GM18870 (cell line): Measurements from ENCODE around the gene TMEM94.
"Not testable (repeated sequence)": the region's sequence is repeated elsewhere in the genome, so short reads cannot be mapped to it uniquely, and the experiment has no call there.

Experiments used
- ATAC-seq: cut with Tn5 transposase; IDR thresholded peaks from one replicate; pipeline ENCODE4 v1.9.1; 2021; ENCODE audit warnings: moderate library complexity; ENCODE audit not compliant: unreplicated experiment

The TMEM94 gene

DNA sequence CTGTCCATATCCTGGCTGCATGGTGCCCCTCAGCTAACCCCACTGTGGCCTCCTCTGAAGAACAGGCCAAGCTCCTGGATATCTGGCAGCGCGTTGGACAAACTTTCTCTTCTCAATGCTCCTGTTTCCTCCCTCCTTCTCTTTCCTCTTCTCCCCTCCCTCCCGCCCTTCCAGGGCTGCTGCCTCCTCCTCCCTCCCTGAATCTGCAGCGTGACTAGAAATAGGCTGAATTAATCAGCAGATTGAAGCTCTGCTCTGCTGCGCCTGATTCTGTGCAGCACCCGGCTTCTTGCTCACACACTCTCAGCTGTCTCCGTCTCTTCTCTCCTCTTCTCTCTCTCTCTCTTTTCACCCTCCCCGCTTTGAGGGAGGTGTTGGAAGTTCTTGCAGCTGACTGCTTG is 19.8 kb downstream of the TMEM94 start:
- no peak for ATAC-seq

DNA sequence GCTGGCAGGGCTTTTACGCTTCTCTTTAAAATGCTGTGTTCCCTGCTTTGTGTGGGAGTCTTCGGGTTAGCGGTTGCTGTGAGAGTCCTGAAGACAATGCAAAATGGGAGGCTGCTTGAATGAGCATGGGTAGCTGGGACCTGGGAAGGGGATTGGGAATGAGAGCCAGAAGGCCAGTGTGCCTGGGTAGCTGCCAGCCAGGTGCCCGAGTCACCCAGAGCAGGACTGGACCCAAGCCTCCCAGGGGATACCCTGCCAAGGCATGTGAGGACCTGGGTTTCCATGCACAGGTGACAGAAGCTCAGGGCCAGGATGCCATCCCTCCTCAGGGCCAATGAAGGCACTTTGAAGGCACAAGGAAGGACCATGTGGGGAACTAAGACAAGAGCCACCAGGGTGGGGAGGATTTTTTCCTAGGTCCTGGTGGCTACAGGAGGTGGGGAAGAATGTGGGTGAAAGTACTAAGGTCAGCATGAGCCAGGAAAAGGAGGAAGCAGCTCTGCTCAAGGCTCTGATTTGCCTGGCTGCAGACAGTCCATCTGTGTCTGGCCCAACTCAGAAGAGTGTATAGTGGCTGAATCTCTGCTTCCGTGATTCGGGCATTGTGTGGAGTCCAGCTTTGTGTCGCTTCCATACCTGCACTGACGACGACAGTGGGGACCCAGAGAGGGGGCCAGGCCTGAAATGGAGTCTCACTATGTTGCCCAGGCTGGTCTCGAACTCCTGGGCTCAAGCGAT is 20.5 kb downstream of the TMEM94 start:
- ATAC-seq, result no peak

DNA sequence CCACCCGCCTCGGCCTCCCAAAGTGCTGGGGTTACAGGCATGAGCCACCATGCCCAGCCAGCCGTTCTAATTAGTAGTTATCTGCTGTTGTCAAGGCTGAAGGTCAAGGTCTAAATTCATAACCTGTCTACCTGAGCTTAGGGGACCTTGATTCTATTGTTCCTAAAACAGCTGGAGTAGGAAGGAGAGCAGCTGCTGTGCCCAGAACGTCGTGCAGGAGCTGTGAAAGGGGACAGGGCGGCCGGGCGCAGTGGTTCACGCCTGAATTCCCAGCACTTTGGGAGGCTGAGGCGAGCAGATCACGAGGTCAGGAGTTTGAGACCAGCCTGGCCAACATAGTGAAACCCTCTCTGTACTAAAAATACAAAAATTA is 21.0 kb downstream of the TMEM94 start:
- not testable (repeated sequence) for ATAC-seq

DNA sequence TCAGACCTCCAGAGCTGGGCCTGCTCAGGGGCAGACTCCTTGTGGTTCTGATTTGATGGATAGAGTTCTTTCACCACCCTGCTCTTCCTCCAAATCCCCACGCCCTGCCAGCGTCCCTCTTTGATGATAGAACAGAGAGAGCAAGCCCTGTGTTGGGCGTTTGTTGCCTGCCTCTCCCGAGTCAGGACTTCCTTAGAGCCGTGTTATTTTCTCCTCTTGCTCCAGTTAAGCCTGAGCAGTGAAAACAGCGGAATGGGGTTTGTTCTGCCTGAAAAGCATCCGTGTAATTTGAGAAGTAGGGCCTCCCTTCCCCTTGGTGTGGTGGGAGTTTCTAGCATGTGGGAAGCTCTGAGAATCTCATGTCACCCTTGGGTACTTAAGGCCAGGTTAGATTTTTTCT is 22.1 kb downstream of the TMEM94 start:
- ATAC-seq, result no peak

DNA sequence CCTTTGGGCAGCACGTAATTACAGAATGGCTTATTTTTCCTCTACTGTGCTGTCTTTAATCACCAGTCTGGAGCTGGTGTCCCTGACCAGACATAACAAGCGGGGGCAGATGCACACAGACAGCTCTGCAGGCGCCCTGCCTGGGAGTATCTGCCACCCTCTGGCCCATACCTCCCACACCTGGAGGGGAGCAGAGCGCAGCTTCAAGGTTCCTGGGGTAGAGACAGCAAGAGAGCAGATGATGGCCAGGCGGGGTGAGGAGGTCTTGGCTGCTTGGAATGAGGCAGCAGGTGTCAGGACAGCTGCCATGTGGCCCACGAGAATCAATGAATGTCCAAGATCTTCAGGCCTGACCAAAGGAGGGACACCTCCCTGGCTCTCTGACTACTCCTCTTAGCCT is 23.8 kb downstream of the TMEM94 start:
- no peak for ATAC-seq

DNA sequence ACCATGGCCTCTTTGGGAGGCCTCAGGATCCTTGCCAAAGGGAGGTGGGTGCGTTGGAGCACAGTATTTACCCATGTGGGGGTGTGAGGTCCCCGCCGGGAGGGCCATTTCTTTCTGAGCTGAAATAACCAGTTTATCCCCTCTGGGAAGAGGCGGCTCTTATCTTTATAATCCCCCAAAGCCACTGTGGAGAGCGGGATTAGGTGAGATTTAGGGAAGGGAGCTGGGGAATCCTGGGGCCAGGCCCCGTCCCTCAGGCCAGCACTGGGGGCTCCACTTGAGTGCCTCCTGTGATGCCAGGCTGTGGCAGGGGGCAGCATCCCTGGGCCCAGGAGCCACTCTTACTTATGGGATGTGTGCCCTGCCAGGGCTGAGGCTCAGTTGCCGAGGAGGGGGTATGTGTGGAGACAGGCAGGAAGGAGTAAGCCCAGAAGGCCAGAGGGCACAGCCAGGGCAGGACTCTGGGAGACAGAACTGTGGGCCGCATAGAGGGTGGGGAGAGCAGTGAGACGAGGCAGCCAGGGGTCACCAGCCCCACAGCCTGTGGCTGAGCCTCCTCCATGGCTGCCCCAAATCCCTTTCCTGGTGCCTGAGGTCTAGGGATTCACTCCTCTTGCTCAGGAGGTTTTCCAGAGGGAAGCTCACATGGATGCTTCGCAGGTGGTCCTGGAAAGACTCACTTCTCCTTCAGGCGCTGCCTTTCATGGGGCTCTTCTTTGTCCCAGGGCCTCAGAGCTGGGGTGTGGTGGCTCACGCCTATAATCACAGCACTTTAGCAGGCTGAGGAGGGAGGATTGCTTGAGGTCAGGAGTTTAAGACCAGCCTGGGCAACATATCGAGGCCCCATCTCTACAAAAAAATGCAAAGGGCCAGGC is 25.0 kb downstream of the TMEM94 start:
- no peak for ATAC-seq

DNA sequence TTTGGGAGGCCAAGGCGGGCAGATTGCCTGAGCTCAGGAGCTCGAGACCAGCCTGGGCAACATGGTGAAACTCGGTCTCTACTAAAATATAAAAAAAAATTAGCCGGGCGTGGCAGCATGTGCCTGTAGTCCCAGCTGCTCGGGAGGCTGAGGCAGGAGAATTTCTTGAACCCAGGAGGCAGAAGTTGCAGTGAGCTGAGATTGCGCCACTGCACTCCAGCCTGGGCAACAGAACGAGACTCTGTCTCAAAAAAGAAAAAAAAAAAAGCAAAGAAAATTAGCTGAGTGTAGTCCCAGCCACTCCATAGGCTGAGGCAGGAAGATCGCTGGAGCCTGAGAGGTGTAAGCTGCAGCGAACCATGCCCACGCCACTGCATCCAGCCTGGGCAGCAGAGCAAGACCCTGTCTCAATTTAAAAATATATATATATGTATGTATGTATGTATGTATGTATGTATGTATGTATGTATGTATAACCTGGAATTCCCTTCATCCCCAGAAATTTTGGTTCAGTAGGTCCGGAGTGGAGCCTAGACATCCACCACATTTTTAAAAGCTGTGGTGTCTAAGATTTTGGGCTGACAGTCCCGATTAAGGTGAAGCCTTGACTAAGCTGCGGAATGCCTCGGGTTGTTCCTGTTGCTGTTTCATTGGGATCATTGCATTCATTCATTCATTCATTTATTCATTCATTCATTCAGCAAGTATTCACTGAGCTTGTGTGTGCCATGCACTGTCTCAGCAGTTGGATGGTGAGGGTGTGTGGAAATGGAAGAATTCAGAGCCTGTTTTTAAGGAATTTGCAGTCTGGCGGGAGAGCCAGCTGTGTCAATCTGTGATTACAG is 25.9 kb downstream of the TMEM94 start:
- no peak for ATAC-seq

DNA sequence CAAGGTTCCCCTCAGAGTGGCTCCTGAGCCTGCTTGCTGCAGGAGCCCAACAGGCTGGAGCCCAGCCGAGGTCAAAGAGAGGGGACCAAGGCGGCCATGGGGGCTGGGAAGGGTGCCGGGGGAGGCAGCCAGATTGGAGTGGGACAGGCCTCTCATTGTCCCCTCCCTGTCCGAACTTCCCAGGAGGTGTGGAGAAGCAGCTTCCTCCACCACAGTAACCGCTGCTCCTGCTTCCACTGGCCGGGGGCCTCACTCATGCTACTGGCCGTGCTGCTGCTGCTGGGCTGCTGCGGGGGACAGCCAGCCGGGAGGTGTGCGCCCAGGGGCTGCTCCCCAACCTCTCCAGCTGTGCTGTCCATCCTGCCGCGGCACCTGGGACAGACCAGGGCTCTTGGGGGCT is 29.3 kb downstream of the TMEM94 start:
- no peak for ATAC-seq

DNA sequence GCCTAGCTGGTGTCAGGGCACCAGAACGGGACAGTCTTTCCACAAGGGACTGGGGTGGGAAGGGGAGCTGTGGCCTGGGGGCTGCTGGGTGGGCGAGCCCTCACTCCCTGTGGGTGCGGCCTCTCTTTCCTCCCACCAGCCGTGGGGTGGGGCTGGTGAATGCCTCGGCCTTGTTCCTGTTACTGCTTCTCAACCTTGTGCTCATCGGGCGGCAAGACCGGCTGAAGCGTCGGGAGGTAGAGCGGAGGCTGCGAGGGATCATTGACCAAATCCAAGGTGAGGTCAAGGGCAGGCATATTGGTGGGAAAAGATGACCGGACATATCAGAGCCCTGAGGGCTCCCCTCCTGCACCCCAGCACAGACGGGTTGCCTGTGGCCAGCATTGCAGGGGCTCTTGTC is 29.7 kb downstream of the TMEM94 start:
- ATAC-seq, result no peak

DNA sequence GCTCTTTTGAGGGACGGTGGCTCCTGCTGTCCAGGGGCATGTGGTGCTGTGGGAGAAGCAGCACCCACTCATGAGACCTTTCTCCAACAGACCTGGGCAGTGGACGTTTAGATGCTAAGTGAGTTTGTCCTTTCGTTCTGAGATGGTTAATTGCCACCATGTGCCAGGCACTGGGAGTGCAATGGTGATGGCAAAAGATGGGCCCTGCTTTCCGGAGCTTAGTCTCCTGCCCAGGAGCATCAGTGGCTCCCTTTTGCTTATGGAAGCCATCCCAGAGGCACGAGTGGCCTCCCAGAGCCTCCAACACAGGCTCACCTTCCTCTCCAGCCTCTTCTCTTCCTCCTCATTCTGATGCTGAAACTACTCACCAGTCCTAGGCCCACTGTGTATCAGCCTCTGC is 30.5 kb downstream of the TMEM94 start:
- no peak for ATAC-seq

DNA sequence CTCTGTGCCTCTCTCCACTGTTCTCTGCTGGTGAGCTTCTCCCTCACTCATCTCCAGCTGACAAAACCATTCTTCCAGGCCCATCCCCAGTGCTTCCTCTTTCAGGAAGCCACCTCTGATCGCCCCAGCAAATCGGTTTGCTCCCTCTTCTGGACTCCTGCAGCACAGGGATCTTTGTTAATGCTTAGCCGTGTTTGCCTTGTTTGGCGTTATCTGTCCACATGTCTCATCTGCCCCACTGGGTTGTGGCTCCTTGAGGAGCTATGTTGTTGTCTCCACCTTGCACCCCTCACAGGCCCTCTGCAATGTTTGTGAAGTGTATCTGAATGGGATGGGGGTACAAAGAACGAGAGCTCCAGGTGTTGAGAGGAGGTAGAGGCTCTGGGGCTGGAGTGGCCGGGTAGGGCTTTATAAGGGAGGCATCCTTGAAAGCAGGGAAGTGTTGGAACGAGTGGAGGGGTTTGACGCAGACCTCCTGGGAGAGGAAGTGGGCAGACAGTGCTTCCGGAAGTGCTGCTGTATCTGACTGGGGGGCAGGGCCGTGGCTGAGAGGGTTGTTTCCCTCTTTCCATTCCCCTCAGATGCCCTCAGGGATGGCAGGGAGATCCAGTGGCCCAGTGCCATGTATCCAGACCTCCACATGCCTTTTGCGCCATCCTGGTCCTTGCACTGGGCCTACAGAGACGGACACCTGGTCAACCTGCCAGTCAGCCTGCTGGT is 31.1 kb downstream of the TMEM94 start:
- no peak for ATAC-seq

DNA sequence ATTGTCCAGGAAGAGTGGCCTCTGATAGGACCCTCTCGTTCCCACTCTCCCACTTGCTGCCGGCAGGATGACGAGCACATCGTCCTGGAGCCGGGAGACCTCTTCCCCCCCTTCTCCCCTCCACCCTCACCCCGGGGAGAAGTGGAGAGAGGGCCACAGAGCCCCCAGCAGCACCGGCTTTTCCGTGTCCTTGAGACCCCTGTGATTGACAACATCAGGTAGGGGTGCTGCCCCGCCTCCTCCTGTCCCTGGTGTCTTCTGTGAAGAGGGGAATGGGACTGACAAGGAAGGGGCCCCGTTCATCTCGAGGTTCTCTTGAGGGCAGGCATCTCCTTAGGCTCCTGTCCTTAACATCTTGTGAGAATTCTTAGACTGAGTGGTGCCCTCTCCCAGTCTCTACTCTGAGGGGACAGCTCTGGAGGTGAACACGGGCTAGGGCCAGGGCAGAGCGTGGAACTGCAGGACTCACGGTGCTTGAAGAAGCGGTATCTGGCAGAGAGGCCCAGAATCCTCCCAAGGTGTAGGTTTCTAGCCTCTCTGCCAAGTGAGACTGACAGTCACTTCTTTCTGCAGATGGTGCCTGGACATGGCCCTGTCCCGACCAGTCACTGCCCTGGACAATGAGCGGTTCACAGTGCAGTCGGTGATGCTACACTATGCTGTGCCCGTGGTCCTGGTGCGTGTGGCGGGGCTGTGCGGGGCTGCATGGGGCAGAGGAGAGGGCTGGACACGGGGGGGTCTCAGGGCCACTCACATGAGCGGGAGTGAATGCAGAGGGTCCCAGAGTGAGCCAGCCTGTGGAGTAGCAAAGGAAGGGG is 32.5 kb downstream of the TMEM94 start:
- ATAC-seq, result no peak

DNA sequence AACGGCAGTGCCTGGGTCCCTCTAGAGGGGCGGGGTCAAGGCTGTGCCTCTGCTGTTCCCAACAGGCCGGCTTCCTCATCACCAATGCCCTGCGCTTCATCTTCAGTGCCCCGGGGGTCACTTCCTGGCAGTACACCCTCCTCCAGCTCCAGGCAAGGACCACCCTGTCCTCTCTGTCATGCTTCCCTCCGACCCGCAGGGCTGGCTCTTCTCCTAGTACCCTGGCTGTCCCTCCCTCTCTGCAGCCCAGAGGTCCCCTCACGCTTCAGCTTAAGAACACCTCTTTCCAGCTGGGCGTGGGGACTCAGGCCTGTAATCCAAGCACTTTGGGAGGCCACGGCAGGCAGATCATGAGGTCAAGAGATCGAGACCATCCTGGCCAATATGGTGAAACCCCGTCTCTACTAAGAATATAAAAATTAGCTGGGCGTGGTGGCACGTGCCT is 33.1 kb downstream of the TMEM94 start:
- ATAC-seq, result no peak

DNA sequence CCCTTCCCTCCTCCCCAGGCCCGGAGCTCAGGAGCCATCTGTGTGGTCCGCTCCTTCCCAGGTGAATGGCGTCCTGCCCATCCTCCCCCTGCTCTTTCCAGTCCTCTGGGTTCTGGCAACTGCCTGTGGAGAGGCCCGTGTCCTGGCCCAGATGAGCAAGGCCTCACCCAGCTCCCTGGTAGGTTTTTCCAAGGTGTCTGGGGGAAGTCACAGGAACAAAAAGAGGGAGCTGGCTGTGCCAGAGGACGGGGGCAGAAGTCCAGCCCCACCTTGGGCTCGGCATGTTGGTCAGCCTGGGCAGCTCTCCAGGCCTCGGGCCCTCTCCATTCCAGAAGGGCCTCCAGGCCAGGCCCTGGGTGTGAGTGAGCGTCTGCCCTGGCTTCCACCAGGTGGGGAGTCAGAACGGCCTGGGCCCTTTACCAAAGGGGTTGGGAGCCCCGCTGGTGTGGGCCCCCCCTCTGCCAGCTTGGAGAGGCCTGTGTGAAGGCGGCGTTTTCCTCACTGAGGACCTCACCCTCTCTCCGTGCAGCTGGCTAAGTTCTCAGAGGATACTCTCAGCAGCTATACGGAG is 33.8 kb downstream of the TMEM94 start:
- ATAC-seq, result no peak

DNA sequence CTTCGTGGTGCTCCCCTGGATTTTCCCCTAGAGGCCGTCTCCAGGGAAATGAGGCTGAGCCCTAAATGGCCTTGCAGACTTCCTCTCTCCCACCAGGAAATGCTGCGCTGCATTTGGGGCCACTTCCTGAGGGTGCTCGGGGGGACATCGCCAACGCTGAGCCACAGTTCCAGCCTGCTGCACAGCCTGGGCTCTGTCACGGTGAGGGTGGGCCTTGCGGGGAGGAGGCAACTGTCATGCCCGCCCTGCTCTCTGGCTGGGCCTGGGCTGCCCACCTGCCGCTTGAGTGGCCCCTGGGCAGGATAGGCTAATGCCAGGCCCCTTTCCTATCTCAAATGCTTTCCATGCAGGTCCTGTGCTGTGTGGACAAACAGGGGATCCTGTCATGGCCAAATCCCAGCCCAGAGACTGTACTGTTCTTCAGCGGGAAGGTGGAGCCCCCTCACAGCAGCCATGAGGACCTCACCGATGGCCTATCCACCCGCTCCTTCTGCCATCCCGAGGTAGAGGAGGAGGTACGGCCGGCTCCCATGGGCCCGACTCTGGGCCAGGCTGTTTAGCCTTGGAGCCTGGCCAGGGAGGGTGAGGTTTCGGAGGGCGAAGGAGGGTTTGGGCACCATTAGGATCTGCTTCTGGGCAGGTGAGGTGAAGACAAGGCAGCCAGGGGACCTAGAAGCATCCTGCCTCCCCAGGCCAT is 34.7 kb downstream of the TMEM94 start:
- ATAC-seq, result no peak

DNA sequence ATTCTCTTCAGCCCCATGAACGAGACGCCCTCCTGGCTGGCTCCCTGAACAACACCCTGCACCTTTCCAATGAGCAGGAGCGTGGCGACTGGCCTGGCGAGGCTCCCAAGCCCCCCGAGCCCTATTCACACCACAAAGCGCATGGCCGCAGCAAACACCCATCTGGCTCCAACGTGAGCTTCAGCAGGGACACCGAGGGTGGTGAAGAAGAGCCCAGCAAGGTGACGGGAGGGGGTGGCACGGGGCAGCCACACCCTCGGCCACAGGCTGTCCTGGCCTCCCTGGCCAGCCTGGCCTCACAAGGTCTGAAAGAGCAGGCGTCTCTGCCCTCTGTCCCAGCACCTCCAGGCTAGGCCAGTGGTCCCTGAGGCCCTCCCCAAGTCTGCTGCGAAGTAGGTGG is 35.2 kb downstream of the TMEM94 start:
- no peak for ATAC-seq

DNA sequence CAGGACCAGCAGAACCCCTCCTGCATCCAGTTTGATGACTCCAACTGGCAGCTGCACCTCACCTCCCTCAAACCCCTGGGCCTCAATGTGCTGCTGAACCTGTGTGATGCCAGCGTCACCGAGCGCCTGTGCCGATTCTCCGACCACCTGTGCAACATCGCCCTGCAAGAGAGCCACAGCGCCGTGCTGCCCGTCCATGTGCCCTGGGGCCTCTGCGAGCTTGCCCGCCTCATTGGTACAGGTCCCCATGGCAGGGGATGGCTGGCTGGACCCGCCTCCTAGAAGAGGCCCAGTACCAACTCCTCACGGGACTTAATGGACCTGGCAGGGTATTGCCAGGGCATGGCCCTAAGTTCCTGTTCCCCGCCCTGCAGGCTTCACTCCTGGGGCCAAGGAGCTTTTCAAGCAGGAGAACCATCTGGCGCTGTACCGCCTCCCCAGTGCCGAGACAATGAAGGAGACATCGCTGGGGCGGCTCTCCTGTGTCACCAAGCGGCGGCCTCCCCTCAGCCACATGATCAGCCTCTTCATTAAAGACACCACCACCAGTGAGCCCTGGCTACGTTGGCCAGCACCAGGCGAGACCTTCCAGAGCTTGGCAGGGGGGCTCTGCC is 36.2 kb downstream of the TMEM94 start:
- no peak for ATAC-seq

DNA sequence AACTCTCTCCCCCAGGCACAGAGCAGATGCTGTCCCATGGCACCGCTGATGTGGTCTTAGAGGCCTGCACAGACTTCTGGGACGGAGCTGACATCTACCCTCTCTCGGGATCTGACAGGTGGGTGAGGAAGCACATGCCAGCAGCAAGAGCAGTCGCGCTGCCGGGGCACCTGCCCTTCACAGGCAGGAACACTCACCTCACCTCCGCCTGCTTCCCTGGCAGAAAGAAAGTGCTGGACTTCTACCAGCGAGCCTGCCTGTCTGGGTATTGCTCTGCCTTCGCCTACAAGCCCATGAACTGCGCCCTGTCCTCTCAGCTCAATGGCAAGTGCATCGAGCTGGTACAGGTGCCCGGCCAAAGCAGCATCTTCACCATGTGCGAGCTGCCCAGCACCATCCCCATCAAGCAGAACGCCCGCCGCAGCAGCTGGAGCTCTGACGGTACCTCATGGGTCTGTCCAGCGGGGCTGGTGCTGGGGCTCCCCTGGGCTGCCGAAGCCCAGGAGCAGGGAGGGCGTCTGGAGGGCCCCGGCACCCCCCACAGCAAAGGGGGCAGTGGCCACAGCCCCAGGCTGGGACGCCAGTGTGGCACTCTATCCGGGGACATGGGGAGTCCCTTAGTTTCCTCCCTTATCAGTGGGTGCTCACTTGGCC is 37.2 kb downstream of the TMEM94 start:
- ATAC-seq, result no peak
